ENCODE data around the gene CGB5.
"Not testable (repeated sequence)": the region's sequence is repeated elsewhere in the genome, so short reads cannot be mapped to it uniquely, and the experiment has no call there.

The CGB5 gene

DNA sequence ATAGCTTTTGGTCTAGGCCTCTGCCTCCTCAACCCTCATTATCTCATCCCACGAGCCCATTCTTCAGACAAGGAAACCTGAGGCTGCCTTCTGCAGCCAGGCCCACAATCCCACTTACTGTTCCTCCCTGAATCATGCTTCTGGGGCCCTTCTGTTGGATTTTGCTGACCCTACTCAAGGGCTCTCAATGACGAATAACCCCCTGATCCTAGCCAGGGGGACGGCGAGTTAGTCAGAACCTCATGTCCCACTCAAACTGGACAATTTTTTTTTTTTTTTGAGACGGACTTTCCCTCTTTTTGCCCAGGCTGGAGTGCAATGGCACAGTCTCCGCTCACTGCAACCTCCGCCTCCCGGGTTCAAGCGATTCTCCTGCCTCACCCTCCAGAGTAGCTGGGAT, 21.5 kb upstream of the CGB5 start:
- no peak for DNase-seq

DNA sequence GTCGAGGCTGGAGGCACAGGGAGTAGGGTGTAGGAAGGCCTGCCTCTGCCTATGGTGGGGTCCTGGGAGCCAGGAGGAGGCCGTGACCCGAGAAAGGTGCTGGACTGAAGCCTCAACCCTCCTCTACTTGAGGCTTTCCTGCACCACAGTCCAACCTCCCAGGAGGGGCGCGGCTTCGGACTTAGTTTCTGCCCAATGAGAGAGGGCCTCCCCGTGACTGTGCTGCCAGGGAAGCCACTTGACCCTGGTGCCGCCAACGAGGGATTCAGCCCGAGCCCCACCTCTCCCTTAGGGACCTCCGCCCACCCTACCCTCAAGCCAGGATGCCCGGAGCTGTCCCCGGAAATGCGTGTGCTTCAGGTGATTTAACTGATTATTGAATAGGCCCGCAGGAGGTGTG, 19.4 kb upstream of the CGB5 start, which contains the start of gene CGB3:
TSS of gene CGB3 (minus strand) at position 101 of the 400 bp plus-strand sequence. CDS start 362 bp downstream, outside the sequence.
- not testable (repeated sequence) for DNase-seq

DNA sequence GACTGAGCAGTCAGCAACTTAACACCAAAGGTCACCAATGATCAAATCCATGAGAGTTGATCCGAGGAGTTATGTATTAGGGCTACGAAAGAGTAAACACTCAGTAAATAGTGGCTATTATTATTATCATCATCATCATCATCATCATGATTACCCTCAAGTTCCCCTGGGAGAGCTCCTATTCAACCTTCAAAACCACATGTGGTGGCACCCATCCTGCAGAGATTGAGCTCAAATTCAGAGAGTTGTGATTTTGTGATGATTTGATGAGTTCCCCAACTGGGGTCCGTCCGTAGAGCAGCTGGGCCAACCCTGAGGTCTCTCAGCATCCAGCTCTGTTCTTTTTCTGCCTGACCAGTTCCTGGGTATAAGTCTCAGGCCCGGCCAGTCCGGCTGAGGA, 18.6 kb upstream of the CGB5 start:
- DNase-seq = not testable (repeated sequence)

DNA sequence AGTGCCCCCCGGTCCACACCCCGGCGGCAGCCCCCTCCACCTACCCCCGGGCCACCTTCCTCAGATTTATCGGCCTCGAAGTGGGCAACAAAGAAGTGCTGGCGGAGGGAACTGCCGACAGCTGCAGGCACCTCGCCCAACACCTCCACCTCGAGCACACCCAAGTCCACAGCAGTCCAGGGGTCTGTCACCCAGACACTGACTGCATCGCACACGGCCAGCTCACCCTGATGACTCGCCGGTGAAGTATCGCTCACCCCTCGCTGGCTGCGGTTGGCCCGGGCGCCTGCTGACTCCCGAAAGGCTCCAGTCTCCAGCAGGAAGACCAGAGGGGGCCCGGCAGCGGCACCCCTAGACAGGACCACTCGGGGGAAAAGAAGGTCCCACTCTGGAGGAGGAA, 18.0 kb upstream of the CGB5 start:
- DNase-seq = not testable (repeated sequence)

DNA sequence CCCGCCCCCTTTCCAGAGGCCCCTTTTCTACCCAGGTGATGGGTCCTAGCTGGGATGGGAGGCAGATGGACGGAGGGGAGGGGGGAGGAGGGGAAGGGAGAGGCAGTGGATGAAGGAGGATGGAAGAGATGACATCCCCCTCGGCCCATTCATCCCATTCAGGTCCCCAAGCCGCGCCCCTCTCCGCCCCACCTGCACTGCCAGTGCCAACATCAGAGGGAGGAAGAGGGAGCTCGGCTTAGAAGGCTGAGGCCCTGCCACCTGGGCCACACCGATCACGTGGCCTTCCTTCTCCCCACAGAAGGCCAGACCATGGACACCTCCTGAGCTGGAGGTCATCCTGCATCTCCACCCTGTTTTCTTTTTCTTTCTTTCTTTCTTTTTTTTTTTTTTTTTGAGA, 15.0 kb upstream of the CGB5 start:
- not testable (repeated sequence) for DNase-seq

DNA sequence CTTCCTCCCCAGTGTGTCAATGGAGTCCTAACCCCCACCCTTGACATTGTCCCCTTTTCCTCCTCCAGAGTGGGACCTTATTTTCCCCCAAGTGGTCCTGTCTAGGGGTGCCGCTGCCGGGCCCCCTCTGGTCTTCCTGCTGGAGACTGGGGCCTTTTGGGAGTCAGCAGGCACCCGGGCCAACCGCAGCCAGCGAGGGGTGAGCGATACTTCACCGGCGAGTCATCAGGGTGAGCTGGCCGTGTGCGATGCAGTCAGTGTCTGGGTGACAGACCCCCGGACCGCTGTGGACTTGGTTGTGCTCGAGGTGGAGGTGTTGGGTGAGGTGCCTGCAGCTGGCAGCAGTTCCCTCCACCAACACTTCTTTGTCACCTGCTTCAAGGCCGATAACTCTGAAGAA, 13.9 kb upstream of the CGB5 start:
- DNase-seq = not testable (repeated sequence)

DNA sequence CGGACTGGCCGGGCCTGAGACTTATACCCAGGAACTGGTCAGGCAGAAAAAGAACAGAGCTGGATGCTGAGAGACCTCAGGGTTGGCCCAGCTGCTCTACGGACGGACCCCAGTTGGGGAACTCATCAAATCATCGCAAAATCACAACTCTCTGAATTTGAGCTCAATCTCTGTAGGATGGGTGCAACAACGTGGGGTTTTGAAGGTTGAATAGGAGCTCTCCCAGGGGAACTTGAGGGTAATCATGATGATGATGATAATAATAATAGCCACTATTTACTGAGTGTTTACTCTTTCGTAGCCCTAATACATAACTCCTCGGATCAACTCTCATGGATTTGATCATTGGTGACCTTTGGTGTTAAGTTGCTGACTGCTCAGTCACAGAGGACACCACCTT, 13.3 kb upstream of the CGB5 start:
- not testable (repeated sequence) for DNase-seq

DNA sequence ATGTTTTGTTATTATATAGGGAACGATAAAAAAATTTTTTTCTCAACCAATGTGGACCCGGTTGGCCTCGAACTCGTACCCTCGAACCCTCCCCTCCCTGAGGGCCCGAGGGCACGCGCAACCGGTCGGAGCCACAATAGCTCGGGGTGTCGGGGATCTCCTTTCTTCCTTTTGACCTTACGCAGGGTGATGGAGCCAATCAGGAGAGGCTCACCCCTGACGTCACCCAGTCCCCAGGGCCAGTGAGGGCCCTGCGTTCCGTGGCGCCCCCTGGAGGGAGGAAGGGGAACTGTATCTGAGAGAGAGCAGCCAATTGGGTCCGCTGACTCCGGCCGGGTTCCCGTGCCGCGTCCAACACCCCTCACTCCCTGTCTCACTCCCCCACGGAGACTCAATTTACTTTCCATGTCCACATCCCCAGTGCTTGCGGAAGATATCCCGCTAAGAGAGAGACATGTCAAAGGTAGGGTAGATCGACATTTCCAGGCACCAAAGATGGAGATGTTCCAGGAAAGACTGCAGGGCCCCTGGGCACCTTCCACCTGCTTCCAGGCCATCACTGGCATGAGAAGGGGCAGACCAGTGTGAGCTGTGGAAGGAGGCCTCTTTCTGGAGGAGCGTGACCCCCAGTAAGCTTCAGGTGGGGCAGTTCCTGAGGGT, 11.9 kb upstream of the CGB5 start, which contains the start of gene CGB2:
TSS of gene CGB2 (plus strand) at position 249 of the 660 bp plus-strand sequence. CDS start at position 455, 206 bp downstream.
- peak; percentile 68 for DNase-seq

DNA sequence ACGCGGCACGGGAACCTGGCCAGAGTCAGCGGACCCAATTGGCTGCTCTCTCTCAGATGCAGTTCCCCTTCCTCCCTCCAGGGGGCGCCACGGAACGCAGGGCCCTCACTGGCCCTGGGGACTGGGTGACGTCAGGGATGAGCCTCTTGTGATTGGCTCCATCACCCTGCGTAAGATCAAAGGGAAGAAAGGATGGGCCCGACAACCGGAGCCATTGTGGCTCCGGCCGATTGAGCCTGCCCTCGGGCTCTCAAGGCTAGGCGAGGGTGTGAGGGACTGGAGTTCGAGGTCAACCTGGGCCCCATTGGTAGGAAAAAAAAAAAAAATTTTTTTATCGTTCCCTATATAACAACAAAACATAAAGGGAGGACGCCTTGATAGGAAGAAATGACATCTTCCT, 6.8 kb upstream of the CGB5 start, which contains the start of gene CGB1:
TSS of gene CGB1 (minus strand) at position 81 of the 400 bp plus-strand sequence. CDS start 184 bp downstream, outside the sequence.
- peak; percentile 73 for DNase-seq

DNA sequence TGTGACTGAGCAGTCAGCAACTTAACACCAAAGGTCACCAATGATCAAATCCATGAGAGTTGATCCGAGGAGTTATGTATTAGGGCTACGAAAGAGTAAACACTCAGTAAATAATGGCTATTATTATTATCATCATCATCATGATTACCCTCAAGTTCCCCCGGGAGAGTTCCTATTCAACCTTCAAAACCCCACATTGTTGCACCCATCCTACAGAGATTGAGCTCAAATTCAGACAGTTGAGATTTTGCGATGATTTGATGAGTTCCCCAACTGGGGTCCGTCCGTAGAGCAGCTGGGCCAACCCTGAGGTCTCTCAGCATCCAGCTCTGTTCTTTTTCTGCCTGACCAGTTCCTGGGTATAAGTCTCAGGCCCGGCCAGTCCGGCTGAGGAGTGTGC, 5.5 kb upstream of the CGB5 start:
- not testable (repeated sequence) for DNase-seq

DNA sequence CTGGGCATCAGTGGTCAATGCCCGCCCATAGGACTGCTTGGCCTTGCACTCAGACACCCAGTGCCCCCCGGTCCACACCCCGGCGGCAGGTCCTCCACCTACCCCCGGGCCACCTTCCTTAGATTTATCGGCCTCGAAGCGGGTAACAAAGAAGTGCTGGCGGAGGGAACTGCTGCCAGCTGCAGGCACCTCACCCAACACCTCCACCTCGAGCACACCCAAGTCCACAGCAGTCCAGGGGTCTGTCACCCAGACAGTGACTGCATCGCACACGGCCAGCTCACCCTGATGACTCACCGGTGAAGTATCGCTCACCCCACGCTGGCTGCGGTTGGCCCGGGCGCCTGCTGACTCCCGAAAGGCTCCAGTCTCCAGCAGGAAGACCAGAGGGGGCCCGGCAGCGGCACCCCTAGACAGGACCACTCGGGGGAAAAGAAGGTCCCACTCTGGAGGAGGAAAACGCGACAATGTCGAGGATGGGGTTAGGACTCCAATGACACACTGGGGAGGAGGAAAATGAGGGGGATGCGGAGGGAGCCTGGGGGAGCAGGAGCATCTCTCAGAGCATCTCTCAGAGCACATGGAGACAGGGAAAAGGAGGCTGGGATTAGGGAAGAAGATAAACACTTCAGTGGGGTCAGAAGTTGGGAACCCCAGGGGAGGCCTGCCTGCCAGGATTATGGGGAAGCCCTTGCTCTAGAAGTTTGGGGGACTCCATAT, 4.9 kb upstream of the CGB5 start:
- DNase-seq = not testable (repeated sequence)

DNA sequence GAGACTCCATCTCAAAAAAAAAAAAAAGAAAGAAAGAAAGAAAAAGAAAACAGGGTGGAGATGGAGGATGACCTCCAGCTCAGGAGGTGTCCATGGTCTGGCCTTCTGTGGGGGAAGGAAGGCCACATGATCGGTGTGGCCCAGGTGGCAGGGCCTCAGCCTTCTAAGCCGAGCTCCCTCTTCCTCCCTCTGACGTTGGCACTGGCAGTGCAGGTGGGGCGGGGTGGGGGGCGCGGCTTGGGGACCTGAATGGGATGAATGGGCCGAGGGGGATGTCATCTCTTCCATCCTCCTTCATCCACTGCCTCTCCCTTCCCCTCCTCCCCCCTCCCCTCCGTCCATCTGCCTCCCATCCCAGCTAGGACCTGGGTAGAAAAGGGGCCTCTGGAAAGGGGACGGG, 3.9 kb upstream of the CGB5 start:
- not testable (repeated sequence) for DNase-seq

DNA sequence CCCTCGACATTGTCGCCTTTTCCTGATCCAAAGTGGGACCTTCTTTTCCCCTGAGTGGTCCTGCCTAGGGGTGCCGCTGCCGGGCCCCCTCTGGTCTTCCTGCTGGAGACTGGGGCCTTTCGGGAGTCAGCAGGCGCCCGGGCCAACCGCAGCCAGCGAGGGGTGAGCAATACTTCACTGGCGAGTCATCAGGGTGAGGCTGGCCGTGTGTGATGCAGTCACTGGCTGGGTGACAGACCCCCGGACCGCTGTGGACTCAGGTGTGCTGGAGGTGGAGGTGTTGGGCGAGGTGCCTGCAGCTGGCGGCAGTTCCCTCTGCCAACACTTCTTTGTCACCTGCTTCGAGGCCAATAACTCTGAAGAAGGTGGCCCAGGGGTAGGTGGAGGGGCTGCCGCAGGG, 1.5 kb upstream of the CGB5 start:
- DNase-seq = no peak

DNA sequence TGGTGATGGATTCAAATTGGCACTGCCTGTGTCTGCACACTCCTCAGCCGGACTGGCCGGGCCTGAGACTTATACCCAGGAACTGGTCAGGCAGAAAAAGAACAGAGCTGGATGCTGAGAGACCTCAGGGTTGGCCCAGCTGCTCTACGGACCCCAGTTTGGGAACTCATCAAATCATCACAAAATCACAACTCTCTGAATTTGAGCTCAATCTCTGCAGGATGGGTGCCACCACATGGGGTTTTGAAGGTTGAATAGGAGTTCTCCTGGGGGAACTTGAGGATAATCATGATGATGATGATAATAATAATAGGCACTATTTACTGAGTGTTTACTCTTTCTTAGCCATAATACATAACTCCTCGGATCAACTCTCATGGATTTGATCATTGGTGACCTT, 982 bp upstream of the CGB5 start:
- not testable (repeated sequence) for DNase-seq

DNA sequence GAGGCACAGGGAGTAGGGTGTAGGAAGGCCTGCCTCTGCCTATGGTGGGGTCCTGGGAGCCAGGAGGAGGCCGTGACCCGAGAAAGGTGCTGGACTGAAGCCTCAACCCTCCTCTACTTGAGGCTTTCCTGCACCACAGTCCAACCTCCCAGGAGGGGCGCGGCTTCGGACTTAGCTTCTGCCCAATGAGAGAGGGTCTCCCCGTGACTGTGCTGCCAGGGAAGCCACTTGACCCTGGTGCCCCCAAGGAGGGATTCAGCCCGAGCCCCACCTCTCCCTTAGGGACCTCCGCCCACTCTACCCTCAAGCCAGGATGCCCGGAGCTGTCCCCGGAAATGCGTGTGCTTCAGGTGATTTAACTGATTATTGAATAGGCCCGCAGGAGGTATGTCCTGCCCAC, 5.4 kb downstream of the CGB5 start, which contains the start of gene CGB8:
TSS of gene CGB8 (minus strand) at position 101 of the 400 bp plus-strand sequence. CDS start 372 bp downstream, outside the sequence.
- DNase-seq = not testable (repeated sequence)

DNA sequence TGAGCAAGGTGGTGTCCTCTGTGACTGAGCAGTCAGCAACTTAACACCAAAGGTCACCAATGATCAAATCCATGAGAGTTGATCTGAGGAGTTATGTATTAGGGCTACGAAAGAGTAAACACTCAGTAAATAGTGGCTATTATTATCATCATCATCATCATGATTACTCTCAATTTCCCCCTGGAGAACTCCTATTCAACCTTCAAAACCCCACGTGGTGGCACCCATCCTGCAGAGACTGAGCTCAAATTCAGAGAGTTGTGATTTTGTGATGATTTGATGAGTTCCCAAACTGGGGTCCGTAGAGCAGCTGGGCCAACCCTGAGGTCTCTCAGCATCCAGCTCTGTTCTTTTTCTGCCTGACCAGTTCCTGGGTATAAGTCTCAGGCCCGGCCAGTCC, 6.2 kb downstream of the CGB5 start:
- DNase-seq = not testable (repeated sequence)

DNA sequence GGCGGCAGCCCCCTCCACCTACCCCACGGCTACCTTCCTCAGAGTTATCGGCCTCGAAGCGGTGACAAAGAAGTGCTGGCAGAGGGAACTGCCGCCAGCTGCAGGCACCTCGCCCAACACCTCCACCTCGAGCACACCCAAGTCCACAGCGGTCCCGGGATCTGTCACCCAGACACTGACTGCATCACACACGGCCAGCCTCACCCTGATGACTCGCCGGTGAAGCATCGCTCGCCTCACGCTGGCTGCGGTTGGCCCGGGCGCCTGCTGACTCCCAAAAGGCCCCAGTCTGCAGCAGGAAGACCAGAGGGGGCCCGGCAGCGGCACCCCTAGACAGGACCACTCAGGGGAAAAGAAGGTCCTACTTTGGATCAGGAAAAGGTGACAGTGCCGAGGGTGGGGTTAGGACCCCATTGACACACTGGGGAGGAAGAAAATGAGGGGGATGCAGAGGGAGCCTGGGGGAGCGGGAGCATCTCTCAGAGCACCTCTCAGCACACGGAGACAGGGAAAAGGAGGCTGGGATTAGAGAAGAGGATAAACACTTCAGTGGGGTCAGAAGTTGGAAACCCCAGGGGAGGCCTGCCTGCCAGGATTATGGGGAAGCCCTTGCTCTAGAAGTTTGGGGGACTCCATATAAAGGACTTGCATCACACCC, 6.9 kb downstream of the CGB5 start:
- DNase-seq = not testable (repeated sequence)

DNA sequence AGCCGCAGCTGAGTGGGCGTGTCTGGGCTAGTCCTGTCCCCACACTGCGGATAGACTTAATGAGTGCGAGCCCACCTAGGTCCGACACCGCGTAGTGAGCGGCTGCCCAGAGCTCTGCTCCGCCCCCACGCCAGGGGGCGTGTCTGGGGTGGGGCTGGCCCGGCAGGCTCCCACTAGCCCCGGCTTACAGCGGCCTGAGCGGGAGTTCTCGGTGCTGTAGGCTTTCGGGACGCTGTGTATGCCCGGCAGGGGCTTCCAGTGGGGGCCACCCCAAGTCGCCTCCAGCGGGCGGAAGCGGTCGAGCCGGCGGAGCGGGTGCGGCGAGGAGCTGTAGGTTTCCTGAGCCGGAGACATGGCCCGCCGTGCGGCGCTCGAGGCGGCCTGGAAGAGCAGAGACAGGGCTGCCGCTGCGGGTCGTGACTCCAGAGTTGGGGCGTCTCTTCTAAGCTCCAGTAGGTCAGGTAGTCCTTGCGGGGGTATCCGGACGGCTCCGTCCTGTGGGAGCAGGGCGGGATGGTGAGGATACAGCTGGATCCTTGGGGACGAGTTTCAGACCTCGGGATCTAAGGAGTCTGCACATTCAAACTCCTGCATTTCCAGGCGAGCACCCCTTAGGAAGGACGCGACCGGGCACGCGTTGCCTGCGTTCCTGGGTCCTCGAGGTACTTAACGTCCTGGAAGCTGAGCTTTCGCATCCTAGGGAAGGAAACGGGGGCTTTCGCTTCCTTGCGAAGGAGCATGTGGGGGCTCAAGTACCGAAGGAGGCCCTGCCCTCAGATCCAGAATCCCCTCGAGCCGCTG, 12.7 kb downstream of the CGB5 start:
- DNase-seq = peak; percentile 55

DNA sequence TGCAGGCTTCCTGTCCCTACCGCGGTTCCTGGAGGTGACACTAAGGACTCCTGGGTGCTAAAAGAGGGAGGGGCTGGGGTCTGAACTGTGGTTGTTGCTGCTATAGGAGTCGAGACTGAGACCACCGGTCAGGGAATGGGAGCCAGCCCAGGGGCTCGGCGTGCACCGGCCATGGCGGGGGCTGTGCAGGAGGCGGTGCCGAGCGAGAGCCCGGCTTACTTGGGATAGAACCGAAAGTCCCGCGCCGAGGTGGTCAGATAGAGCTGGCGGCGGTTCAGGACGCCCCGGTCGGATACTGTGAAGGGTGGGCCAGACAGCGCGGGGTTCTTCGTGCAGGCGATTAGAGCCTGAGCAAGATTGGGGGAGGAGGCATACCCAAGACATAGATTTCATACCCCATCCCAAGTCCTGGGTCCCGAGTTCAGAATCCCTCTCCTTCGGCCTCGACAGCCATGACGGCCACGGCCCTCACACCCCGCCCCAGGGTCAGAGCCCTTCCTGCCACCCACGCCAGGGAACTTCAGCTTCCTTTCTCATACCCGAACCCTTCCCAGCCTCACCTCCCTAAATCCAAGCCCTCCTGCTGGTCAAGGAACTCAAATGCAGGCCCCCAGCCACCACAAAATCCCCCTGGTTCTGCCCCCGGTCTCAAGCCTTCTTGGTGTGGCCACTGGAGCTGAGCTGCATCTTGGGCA, 13.4 kb downstream of the CGB5 start:
- not testable (repeated sequence) for DNase-seq

DNA sequence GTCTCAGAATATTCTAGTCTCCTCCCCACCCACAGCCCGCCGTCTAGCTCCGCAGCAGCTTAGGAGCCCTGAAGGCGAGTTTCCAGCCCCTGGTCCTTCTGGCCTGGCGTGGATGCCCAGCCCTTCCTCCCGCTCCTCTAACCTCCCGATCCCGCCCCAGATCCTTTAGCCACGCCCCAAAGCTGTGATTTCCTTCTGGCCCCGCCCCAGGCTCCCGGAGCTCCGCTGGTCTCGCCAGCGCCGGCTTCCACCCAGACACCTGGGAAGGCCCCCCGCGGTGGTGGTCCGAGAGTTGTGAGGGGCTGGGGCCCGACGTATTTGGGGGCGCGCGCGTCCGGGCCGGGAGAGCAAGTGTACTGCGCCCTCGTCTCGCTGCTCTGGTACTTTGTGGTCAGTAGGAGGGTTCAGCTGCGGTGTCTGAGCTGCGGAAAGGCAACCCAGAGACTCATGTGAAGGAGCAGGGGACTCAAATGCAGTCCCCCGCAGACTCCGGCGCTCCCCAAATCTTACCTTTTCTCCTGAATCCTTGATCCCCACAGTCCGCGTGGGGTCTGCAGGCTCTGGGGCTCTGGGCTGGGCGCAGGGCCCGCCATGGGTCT, 14.1 kb downstream of the CGB5 start, which contains the start of gene CGB7:
TSS of gene CGB7 (minus strand) at position 114 of the 599 bp plus-strand sequence. CDS start 2,374 bp downstream, outside the sequence.
- DNase-seq = no peak

DNA sequence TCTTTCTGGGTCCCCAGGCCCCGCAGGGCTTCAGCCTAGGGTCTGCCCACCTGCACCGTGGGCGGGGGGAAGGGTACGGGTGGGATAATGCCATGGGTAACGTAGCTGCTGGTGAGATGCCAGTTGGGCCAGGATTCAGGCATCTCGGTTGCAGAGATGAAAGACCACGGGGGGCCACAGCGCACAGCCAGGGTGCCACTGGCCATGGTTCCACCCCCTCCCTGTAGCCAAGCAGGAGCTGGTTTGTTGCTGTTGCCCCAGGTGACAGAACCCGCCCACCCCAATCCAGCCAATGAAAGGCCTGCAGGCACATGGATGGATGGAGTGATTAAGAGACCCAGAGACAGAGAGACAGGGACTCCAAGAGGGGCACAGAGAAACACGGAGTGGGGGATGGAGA, 14.9 kb downstream of the CGB5 start:
- no peak for DNase-seq
